ENCODE data around the gene CHRM2. TPM values are rescaled to one million over a fixed set of nuclear protein-coding genes. Genes with fewer than 3 reads are reported as not detected.

CHRM2 gene
- total RNA-seq, 4 donors from 2014 or later: 0.49 to 5.6 TPM; not detected in 2

DNA sequence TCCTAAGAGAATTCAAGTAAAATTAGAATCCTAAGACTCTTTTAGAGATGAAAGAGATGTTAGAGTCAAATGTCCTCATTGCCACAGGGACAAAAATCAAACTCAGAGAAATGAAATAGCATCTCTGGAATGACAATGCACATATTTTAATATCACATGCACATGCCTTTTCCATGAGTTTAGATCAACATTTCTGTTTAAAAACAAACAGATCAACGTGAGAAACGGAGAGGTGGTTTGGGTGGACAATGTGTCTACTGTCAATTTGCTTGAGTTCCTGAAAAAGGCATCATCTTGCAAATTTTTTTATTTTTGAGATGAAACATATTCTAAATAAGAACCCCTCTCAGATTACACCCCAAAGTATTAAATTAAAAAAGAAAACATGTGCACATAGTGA is 130.0 kb downstream of the CHRM2 start:
- Histone ChIP-seq H3K4me1 (no peaks in the 10 kb centered on the region), H3K9me3 (no peaks in the 10 kb centered on the region), H3K27ac (no peak overlapping the region), H3K36me3 (no peaks in the 10 kb centered on the region), H3K4me3 (no peak overlapping the region), H3K27me3 (no peaks in the 10 kb centered on the region)
- intact Hi-C loops (cut with DNase I; ENCODE audit: low total_unique reads): no loop called here
- DNase-seq: no peak
- TF ChIP-seq, protein P1, sequence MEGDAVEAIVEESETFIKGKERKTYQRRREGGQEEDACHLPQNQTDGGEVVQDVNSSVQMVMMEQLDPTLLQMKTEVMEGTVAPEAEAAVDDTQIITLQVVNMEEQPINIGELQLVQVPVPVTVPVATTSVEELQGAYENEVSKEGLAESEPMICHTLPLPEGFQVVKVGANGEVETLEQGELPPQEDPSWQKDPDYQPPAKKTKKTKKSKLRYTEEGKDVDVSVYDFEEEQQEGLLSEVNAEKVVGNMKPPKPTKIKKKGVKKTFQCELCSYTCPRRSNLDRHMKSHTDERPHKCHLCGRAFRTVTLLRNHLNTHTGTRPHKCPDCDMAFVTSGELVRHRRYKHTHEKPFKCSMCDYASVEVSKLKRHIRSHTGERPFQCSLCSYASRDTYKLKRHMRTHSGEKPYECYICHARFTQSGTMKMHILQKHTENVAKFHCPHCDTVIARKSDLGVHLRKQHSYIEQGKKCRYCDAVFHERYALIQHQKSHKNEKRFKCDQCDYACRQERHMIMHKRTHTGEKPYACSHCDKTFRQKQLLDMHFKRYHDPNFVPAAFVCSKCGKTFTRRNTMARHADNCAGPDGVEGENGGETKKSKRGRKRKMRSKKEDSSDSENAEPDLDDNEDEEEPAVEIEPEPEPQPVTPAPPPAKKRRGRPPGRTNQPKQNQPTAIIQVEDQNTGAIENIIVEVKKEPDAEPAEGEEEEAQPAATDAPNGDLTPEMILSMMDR (IDR thresholded peaks at IDR 0.05): no peak
- TF ChIP-seq POLR2A (IDR thresholded peaks at IDR 0.05): no peak

DNA sequence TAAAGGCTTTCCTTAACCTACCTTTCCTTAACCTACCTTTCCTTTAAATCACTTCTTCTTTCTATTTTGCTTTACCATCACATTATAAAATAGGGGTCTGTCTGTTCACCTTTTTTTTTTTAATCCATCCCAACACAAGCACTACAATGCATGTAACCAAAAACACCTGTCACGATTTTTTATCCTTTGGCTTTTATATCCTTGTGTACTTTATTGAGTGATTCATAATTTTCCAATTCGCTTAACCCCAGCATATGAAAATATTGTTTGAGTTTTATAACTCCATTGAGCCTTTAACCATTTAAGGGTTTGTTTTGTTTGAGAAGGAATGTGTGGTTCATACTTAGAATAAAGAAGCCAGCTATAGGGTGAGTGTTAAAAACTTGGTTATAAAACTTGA is 132.2 kb downstream of the CHRM2 start:
- H3K4me3 ChIP-seq: no peak overlapping the region
- no peaks in the 10 kb centered on the region for H3K27me3 ChIP-seq
- no peaks in the 10 kb centered on the region for H3K4me1 ChIP-seq
- H3K36me3 ChIP-seq: no peaks in the 10 kb centered on the region
- intact Hi-C loops (cut with DNase I; ENCODE audit: low total_unique reads): no loop called here
- no peaks in the 10 kb centered on the region for H3K9me3 ChIP-seq
- no peak overlapping the region for H3K27ac ChIP-seq
- DNase-seq: no peak
- TF ChIP-seq, protein P1 (IDR thresholded peaks at IDR 0.05): no peak
- TF ChIP-seq POLR2A (IDR thresholded peaks at IDR 0.05): no peak

DNA sequence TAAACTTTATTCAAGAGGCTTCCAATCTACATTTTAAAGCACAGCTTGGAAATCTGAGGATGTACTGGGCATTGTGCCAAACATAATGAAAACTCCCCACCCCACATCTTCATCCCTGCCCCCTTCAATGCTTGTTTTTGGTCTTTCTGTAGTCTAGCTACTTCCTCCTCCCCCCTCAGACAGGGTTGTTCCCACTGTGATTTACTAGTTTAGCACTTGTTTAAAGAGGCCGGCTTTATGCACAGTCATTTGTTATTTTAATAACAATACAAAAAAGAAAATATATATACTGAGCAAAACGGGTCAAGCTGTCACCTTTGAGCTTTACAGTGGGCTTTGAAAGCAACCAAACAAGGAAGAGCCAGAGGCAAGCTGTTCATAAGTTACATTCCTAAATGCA is 132.6 kb downstream of the CHRM2 start:
- Histone ChIP-seq H3K4me3 (no peak overlapping the region), H3K4me1 (no peaks in the 10 kb centered on the region), H3K27me3 (no peaks in the 10 kb centered on the region), H3K36me3 (no peaks in the 10 kb centered on the region), H3K27ac (no peak overlapping the region), H3K9me3 (no peaks in the 10 kb centered on the region)
- TF ChIP-seq, protein P1 (IDR thresholded peaks at IDR 0.05): no peak
- TF ChIP-seq POLR2A (IDR thresholded peaks at IDR 0.05): no peak
- no peak for DNase-seq
- intact Hi-C loops (cut with DNase I; ENCODE audit: low total_unique reads): no loop called here

DNA sequence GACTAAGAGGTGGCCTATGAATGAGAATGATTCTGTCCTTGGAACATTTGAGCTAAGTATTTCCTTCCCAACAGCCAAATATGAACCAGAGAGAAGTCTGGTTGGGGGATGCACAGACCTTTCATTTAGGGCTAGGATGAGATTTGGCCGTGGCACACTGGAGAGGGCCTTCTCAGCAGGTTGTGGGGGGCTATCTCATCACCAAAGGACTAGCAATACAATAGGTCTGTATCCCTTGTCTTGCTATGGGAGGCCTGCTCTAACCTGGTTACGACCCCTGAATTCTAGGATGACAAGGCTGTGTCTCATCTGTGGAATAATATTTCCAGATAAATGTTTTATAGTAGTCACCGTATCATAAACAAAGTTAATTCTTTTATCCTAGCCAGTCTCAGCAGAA is 133.0 kb downstream of the CHRM2 start:
- no peaks in the 10 kb centered on the region for H3K27me3 ChIP-seq
- no peaks in the 10 kb centered on the region for H3K4me1 ChIP-seq
- intact Hi-C loops (cut with DNase I; ENCODE audit: low total_unique reads): no loop called here
- no peak overlapping the region for H3K4me3 ChIP-seq
- H3K27ac ChIP-seq: no peak overlapping the region
- TF ChIP-seq POLR2A (IDR thresholded peaks at IDR 0.05): no peak
- TF ChIP-seq, protein P1 (IDR thresholded peaks at IDR 0.05): no peak
- no peak for DNase-seq
- H3K36me3 ChIP-seq: no peaks in the 10 kb centered on the region
- no peaks in the 10 kb centered on the region for H3K9me3 ChIP-seq

DNA sequence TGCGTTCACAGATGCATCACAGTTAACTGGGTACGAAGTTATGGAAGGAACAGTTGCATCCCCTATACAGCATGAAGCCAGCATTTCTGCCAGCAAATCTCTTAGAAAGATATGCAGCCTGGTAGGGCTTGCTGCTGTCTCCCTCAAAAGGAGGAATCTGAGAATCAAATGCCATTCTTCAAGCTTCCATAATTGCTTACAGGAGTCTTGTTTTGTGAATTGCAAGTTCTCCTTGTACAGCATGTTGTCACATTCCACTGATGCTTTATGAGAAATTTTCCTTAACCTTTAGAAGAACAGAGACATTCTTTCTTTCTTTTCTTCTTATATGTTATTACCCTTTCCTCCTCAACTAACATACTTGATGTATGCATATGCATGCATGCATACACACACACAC is 134.6 kb downstream of the CHRM2 start:
- DNase-seq: no peak
- H3K36me3 ChIP-seq: no peaks in the 10 kb centered on the region
- H3K4me3 ChIP-seq: no peak overlapping the region
- no peaks in the 10 kb centered on the region for H3K4me1 ChIP-seq
- no peaks in the 10 kb centered on the region for H3K27me3 ChIP-seq
- H3K27ac ChIP-seq: no peak overlapping the region
- no peaks in the 10 kb centered on the region for H3K9me3 ChIP-seq
- intact Hi-C loops (cut with DNase I; ENCODE audit: low total_unique reads): no loop called here
- TF ChIP-seq, protein P1 (IDR thresholded peaks at IDR 0.05): no peak
- no peak for TF ChIP-seq POLR2A (IDR thresholded peaks at IDR 0.05)

All from uterus (tissue), 4 donors.